NCI-H1436 (cell line): Measurements from ENCODE around the gene FAM81A.
"Not testable (repeated sequence)": the region's sequence is repeated elsewhere in the genome, so short reads cannot be mapped to it uniquely, and the experiment has no call there.

Source experiments
- DNase-seq: peaks from one replicate; lab custom pipeline; 2025; lab: John Stamatoyannopoulos, UW

Gene FAM81A

GRCh38 chr15:59428898-59429297 lies 9.1 kb upstream of the FAM81A start:
- not testable (repeated sequence) for DNase-seq

DNA sequence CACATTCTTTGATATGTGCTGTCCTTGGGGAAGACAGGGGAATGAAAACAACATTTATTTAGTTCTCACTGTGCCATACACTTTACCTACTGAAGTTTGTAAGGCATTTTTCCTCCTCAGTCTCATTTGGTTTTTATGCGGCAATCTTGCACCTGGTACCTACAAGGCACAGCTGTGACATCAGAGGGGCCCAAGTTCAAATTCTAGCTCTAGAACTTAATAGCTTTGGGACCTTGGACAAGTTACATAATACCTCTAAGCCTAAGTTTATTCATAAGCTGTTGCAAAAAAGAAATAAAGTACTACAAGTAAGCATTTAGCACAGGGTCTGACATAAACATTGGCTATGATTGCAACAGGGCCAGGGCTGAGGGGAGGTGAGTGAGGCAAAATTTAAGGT lies 5.6 kb upstream of the FAM81A start:
- no peak for DNase-seq

DNA sequence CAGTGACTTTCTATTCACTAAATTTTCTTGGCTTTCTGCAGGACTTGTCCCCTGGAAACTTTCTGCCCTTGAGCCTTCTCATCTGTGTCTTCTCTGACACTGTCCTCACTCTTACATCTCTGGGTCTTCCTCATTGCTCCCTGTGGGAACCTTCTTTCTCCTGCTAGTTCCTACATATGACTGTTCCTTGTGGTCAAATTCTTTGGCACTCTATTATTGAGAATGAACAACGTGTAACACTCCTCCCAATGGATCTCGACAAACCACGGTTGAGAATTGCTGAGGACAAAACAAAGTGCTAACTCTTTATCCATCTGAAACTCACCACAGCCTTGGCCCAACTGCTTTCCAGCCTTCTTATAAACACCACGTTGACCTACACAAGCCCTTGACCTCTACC lies 3.5 kb upstream of the FAM81A start:
- no peak for DNase-seq

GRCh38 chr15:59436774-59437141 lies 1.2 kb upstream of the FAM81A start:
- no peak for DNase-seq

DNA sequence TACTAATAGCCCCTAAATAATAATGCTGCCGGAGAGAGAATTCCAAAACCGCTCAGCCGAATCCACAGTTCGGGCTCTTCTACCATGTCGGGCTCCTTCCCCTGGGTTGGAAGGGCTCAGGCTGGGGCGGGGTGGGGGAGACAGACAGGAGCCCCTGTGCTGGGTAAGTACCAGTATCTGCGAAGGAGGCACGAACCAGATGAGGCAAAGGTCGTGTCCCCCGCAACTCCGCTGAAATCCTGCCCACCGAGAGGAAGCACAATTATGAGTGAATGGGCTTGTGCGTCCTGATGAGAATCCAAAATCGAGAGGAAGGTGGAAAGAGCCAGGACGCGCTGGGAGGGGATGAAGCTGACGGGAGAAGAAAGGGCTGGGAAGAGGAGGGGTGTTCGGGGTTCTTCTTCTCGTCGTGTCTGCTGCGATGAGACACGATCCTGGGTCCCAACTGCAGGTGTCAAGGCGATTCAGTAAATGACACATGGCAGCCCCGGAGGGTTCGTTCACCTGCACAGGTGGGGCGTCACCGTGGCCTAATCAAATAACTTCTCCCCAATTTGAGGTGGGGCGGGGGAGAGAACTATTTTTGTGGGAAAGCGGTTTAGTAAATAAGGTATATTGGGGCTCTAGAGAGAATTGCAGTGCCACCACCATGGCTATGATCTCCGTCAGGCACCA lies 707 bp upstream of the FAM81A start:
- no peak for DNase-seq

DNA sequence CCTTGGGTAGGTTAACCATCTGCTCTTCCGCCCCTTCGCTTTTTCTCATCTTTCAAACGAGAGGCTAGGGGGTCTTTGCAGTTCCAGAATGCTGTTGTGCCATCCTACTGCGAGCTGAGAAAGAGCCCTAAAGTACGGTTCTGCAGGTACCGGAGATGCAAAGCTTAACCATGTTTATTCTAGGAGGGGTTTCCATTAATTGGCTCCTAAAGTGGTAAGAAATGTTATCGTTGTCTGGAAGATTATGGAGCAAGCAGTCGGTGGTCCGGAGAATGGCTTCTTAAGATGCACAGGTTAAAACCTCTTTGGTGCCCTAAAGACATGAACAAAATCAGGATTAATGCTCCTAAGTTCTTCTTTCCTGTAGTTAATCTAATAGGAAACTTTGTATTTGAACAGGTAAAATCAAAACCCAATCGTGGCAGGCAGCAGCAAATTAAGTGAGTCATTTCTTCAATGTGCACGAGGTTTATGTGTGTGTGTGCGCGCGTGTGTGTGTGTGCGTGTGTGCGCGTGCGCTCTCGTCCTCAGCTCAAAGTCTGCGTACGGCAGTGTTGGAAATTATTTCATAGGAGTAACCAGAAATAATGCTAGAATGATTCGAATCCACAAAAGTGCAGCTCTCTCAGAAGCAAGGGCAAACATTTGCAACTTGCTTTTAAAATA lies 772 bp downstream of the FAM81A start:
- no peak for DNase-seq

DNA sequence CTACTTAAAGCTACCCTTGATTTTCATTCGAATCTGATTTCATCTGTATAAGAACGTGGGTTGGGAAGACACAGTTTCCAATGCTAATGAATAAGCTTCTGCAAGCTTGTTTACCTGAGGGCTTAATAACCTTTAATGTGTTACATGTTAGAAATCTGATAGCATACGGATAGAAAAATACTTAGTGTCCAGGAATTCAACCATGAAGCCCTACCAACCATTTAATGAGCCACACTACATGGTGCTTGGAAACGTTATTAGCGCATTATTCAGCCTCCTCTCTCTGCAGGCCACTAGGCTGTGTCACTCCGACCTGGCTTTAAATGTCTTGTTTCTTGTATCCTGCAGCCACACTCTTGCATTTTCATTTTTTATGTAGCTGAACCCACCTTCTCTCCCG lies 1.6 kb downstream of the FAM81A start:
- DNase-seq, result no peak

DNA sequence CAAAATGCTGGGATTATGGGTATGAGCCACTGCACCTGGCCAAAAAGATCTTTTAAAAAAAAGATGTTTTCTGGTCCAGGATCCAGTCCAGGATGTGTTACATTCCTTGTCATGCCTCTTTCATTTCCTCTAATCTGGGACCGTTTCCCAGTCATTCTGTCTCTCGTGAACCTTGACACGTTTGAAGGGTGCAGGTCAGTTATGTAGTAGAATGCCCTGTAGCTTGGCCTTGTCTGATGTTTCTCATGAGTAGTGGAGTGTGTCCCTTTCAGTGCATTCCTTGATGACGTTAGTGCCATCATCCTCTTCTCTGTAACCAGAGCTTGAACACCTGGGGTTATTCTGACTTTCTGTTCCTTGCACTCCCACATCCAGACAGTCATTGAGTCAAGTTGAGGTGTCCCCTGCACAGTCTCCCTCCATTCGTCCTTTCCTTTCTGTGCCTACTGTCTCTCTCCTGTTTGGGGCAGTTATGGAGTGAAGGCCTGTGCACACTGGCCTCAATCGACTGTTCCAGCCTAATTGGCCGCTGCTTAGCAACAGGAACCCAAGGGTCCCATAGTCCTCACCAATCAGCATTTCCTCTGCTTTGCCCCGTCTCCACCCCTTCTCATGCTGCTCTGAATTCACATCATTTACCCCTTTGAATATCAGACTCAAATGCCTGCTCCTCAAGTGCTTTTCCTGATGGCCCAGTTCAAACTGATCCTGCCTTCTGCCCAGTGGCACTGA lies 5.5 kb downstream of the FAM81A start:
- DNase-seq, result no peak

- no peak for DNase-seq
Measured at GRCh38 chr15:59444081-59444835, 6.3 kb downstream of the FAM81A start.

DNA sequence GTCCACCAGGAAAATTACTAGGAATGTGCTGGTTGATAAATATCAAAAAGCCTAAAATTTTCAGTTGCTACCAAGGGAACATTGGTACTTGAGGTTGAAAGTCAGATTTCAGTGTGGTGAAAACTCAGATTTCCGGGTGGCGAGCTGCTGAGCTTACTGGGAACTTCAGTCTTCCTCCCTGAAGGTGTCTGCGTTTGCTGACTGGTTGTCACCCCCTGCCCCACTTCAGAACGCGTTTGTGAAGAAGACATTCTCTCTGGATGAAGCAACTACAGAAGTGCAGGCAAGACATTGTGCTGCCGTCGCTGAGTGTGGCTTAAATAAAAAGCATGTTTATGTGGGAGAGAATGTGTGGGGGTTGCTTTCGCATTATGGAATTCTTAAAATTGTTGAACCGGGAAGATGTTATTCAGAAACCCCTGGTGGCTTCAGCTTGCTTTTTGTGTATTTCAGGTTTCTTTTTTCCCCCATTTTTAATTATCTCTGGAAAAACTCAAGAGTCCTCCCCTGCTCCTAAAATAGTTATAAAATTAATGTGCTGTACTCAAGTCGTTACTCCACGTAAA lies 7.1 kb downstream of the FAM81A start:
- DNase-seq, result no peak

- DNase-seq, result no peak
Measured at GRCh38 chr15:59446232-59446957, 8.4 kb downstream of the FAM81A start.

- DNase-seq, result no peak
Measured at GRCh38 chr15:59447367-59447766, 9.4 kb downstream of the FAM81A start.

DNA sequence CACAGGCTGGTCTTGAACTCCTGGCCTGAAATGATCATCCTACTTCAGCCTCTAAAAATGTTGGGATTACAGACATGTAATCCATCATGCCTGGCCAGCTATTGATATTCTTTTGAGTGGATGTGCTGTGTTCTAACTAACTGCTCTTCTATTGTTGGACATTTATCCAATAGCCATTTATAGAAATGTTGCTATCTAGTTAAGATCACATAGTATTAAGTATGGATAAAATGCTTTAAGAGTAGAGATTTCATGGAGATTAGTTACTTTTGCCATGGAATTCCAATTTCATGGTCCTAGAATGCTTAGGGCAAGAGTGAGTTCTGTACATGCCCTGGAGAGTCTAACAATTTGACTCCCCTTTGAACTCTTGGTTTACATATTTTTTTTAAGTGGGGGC lies 10.9 kb downstream of the FAM81A start:
- DNase-seq, result no peak

- no peak for DNase-seq
Measured at GRCh38 chr15:59453474-59454215, 15.7 kb downstream of the FAM81A start.

DNA sequence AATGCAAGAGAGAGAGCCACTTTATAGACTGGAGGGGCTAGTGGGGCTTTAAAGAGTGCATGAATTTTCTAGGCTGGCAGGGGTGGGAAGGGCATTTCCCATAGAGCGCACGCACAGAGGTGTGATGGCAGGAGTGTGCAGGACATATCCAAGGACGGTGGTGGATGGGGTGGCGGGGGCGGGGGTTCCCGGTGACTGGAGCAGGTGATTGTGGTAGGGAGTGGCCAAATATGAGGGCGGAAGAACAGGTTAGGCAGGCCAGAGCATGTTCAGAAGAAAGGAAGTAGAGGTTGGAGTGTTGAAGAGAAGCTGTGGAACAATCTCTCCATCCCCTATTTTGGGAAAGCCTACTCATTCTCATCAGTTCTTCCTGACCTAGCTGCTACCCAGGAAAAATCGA lies 18.1 kb downstream of the FAM81A start:
- DNase-seq, result no peak

GRCh38 chr15:59457103-59457502 lies 19.1 kb downstream of the FAM81A start:
- no peak for DNase-seq

- DNase-seq, result no peak
Measured at GRCh38 chr15:59461521-59461920, 23.5 kb downstream of the FAM81A start.

- no peak for DNase-seq
Measured at GRCh38 chr15:59473226-59473625, 35.2 kb downstream of the FAM81A start.

DNA sequence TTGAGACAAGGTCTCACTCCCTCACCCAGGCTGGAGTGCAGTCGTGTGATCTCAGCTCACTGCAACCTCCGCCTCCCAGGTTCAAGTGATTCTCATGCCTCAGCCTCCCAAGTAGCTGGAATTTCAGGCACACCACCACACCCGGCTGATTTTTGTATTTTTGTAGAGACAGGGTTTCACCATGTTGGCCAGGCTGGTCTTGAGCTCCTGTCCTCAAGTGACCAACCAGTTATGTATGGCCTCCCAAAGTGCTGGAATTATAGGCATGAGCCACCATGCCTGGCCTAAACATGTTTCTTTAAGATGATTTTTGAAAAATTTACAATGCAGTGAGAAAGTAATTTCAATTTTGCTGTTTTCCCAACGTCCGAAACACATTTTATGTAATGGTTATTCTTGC lies 37.2 kb downstream of the FAM81A start:
- DNase-seq, result not testable (repeated sequence)

DNA sequence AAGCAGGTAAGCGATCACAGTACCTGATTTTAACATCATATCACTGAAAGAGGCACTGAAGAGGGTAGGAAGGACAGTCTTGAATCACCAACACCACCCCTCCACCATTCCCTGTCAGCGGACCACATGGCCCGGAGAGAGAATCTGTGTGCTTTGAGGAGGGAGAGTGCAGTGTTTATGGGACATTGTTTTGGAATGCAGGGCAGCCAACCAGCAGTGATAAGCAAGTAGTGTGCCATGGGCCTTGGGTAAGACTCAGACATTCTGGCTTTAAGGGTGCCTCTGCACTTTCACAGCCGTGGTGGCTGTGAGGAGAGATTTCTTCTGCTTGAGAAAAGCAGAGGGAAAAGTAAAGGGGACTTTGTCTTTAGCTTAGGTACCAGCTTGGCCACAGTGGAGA lies 46.4 kb downstream of the FAM81A start:
- DNase-seq, result no peak

DNA sequence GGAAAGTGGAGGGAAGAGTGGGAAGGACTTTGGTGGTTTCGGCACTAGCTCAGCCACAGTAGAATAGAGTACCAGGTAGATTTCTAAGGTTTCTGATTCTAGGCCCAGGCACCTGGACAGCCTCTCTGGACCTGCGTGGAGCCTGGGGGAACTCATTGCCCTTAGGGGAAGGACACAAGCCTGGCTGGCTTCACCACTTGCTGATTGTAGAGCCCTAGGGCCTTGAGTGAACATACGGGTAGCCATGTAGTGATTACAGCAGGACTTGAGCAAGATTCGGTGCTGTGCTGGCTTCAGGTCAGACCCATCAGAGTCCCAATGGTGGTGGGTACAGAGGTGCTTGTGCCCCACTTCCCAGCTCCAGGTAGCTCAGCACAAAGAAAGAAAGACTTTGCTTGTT lies 47.0 kb downstream of the FAM81A start:
- no peak for DNase-seq
